Gastroesophageal sphincter (tissue), 3 donors: Measurements from ENCODE around the gene ISG20.

Experiments
- EP300 ChIP-seq: sonication (generic); formaldehyde crosslinking; IDR thresholded peaks from one replicate; pipeline ENCODE4 v1.6.1; 2017; ENCODE audit warnings: antibody characterized with exemption, mild to moderate bottlenecking
- TF ChIP-seq, protein P1 (sequence below), 4 experiments: fragments of 200-600 bp in 2 of 4; fragments of 450-650 bp in 2 of 4; sonication (generic) in 1 of 4; IDR thresholded peaks; one replicate each; pipeline ENCODE4 v1.5.1; 2017 to 2019; ENCODE audit warnings: antibody characterized with exemption in 4 of 4, mild to moderate bottlenecking in 2 of 4, moderate library complexity in 2 of 4

DNA sequence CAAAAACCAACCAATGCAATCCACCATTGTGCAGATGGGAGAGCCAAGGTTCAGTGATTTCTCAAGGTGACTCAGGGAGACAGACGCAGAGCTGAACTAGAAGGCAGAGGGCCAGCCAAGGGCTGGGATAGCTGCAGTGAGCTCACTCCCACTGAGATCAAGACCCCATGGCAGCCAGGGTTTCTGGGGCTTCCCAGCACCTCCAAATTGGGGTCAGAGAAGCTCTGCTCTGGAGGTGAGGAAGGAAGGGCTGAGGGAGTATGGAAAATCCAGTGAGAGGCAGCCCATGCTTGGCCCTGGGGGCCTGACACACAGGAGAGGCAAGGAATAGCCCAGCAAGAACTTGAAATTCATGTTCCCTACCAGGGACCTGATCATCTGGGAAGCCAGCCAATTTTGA lies 61.0 kb downstream of the ISG20 start:
- TF ChIP-seq, protein P1, sequence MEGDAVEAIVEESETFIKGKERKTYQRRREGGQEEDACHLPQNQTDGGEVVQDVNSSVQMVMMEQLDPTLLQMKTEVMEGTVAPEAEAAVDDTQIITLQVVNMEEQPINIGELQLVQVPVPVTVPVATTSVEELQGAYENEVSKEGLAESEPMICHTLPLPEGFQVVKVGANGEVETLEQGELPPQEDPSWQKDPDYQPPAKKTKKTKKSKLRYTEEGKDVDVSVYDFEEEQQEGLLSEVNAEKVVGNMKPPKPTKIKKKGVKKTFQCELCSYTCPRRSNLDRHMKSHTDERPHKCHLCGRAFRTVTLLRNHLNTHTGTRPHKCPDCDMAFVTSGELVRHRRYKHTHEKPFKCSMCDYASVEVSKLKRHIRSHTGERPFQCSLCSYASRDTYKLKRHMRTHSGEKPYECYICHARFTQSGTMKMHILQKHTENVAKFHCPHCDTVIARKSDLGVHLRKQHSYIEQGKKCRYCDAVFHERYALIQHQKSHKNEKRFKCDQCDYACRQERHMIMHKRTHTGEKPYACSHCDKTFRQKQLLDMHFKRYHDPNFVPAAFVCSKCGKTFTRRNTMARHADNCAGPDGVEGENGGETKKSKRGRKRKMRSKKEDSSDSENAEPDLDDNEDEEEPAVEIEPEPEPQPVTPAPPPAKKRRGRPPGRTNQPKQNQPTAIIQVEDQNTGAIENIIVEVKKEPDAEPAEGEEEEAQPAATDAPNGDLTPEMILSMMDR (IDR thresholded peaks at IDR 0.05): no peak
- TF ChIP-seq EP300: no peak
